ENCODE data around the gene LRRC8E. TPM values are rescaled to one million over a fixed set of nuclear protein-coding genes. Genes with fewer than 3 reads are reported as not detected.

Gene LRRC8E
- total RNA-seq, 1 experiment from 2014 or later, result 24.1 TPM

- ChIA-PET POLR2A (ENCODE audit: unreplicated experiment) (interaction anchor here (1.0 kb wide), 1 partner anchor 14 kb away, joined by 7 read pairs; no protein-coding TSS in a partner anchor), CTCF (interaction anchor here (0.5 to 2.9 kb wide), 9 partner anchors 14 to 1807 kb away, joined by 3 to 25 read pairs (median 3); partner anchors contain the start of gene ACSBG2)
- Histone ChIP-seq H3K9me2 (ENCODE audit: insufficient read depth) (no peaks in the 10 kb centered on the region), H3K4me2 (peak overlapping the region; percentile 77), H3K79me2 (ENCODE audit: low read depth) (peaks cover 41% of the 10 kb centered on the region), H3K4me3 (peak overlapping the region; percentile 87), H3F3A (ENCODE audit: insufficient read depth, low read depth) (peaks cover 15% of the 10 kb centered on the region; the same call in 1 of the 2 replicates), H2AFZ (peak overlapping the region; percentile 76), H4K20me1 (ENCODE audit: insufficient read depth) (peaks cover 10% of the 10 kb centered on the region), H3K36me3 (ENCODE audit: low read depth) (peaks cover 20% of the 10 kb centered on the region), H3K4me1 (replicated peaks; ENCODE audit: insufficient read depth) (peaks cover 17% of the 10 kb centered on the region), H3K27ac (peak overlapping the region; percentile 91), H3K27me3 (ENCODE audit: insufficient read depth, low read depth) (no peaks in the 10 kb centered on the region), H3K9me3 (ENCODE audit: insufficient read depth, low read depth) (no peaks in the 10 kb centered on the region)
- intact Hi-C loops (cut with micrococcal nuclease; ENCODE audit: unreplicated experiment), result loop anchor here (5.0 kb wide), 1 partner anchor 174 kb away; no protein-coding TSS in a partner anchor
- no TSS peak for BruUV-seq (replicated peaks)
- DNase-seq, result no peak
- no peak for TF ChIP-seq EZH2 (IDR thresholded peaks at IDR 0.05; ENCODE audit: low read depth)
- no peak for TF ChIP-seq CTCF (conservative IDR thresholded peaks at IDR 0.05)
These were observed 54.7 kb downstream of the LRRC8E start for GRCh38 chr19:7942981-7943443.

- intact Hi-C loops (cut with micrococcal nuclease; ENCODE audit: unreplicated experiment), result loop anchor here (1.0 to 5.0 kb wide), 3 partner anchors 59 to 310 kb away; no protein-coding TSS in a partner anchor
- H3K9me2 ChIP-seq (ENCODE audit: insufficient read depth), result no peaks in the 10 kb centered on the region
- H3K27ac ChIP-seq, result peak within 1 kb of the TSS; percentile 91
- no peaks in the 10 kb centered on the region for H3K27me3 ChIP-seq (ENCODE audit: insufficient read depth, low read depth)
- peak; percentile 99 for DNase-seq
- H3F3A ChIP-seq (ENCODE audit: insufficient read depth, low read depth), result peaks cover 13% of the 10 kb centered on the region; the same call in 1 of the 2 replicates
- 0 out of 2 replicates have a peak, but pooled peaks cover 15% of the 10 kb centered on the region for H3K36me3 ChIP-seq (ENCODE audit: low read depth)
- peaks cover 10% of the 10 kb centered on the region for H4K20me1 ChIP-seq (ENCODE audit: insufficient read depth)
- ChIA-PET POLR2A (ENCODE audit: unreplicated experiment) (interaction anchor here (0.7 to 1.0 kb wide), 6 partner anchors 15 to 649 kb away, joined by 3 to 8 read pairs (median 4); partner anchors contain the start of gene SNAPC2), CTCF (interaction anchor here (0.5 to 2.9 kb wide), 12 partner anchors 14 to 1808 kb away, joined by 3 to 25 read pairs (median 4); partner anchors contain the start of genes ACSBG2 and LRRC8E)
- no TSS peak for BruUV-seq (replicated peaks)
- peak within 1 kb of the TSS; percentile 87 for H3K4me3 ChIP-seq
- peak within 1 kb of the TSS; percentile 90 for H2AFZ ChIP-seq
- peaks cover 17% of the 10 kb centered on the region for H3K4me1 ChIP-seq (replicated peaks; ENCODE audit: insufficient read depth)
- no peaks in the 10 kb centered on the region for H3K9me3 ChIP-seq (ENCODE audit: insufficient read depth, low read depth)
- TF ChIP-seq CTCF (conservative IDR thresholded peaks at IDR 0.05) (no peak), EZH2 (IDR thresholded peaks at IDR 0.05; ENCODE audit: low read depth) (no peak)
- H3K79me2 ChIP-seq (ENCODE audit: low read depth), result peaks cover 41% of the 10 kb centered on the region
- peak within 1 kb of the TSS; percentile 91 for H3K4me2 ChIP-seq
These were observed 55.3 kb downstream of the LRRC8E start, which contains the start of gene TIMM44 for GRCh38 chr19:7943444-7944176. Gene TIMM44, minus strand, starts transcription at chr19:7943666. Its CDS starts 15 bp downstream, at chr19:7943651.

- Histone ChIP-seq H2AFZ (peak overlapping the region; percentile 90), H3K4me2 (peak overlapping the region; percentile 91), H3K79me2 (ENCODE audit: low read depth) (peaks cover 41% of the 10 kb centered on the region), H3K4me1 (replicated peaks; ENCODE audit: insufficient read depth) (peaks cover 17% of the 10 kb centered on the region), H3K27ac (peak overlapping the region; percentile 89), H3K27me3 (ENCODE audit: insufficient read depth, low read depth) (no peaks in the 10 kb centered on the region), H3F3A (ENCODE audit: insufficient read depth, low read depth) (peaks cover 13% of the 10 kb centered on the region; the same call in 1 of the 2 replicates), H3K36me3 (ENCODE audit: low read depth) (0 out of 2 replicates have a peak, but pooled peaks cover 15% of the 10 kb centered on the region), H3K4me3 (peak overlapping the region; percentile 64), H3K9me3 (ENCODE audit: insufficient read depth, low read depth) (no peaks in the 10 kb centered on the region), H4K20me1 (ENCODE audit: insufficient read depth) (peaks cover 10% of the 10 kb centered on the region), H3K9me2 (ENCODE audit: insufficient read depth) (no peaks in the 10 kb centered on the region)
- intact Hi-C loops (cut with micrococcal nuclease; ENCODE audit: unreplicated experiment), result loop anchor here (1.0 to 5.0 kb wide), 3 partner anchors 58 to 309 kb away; no protein-coding TSS in a partner anchor
- peak; percentile 81 to 89 for DNase-seq
- POLR2A ChIA-PET (ENCODE audit: unreplicated experiment), result interaction anchor here (0.6 to 1.0 kb wide), 7 partner anchors 15 to 648 kb away, joined by 3 to 8 read pairs (median 5); partner anchors contain the start of gene SNAPC2
- peak; percentile 99 for TF ChIP-seq CTCF (conservative IDR thresholded peaks at IDR 0.05)
- no peak for TF ChIP-seq EZH2 (IDR thresholded peaks at IDR 0.05; ENCODE audit: low read depth)
- BruUV-seq (replicated peaks), result TSS peak; percentile 89
- CTCF ChIA-PET, result interaction anchor here (0.5 to 2.9 kb wide), 13 partner anchors 15 to 638 kb away, joined by 3 to 25 read pairs (median 4); partner anchors contain the start of gene LRRC8E
These were observed 56.0 kb downstream of the LRRC8E start for GRCh38 chr19:7944177-7944761.
